HG03342 (cell line): ENCODE results near the gene HIKESHI.

ENCODE experiments used
- ATAC-seq: cut with Tn5 transposase; IDR thresholded peaks from one replicate; pipeline ENCODE4 v1.9.1; 2021; ENCODE audit warnings: mild to moderate bottlenecking, moderate library complexity; ENCODE audit not compliant: unreplicated experiment

Gene HIKESHI

DNA sequence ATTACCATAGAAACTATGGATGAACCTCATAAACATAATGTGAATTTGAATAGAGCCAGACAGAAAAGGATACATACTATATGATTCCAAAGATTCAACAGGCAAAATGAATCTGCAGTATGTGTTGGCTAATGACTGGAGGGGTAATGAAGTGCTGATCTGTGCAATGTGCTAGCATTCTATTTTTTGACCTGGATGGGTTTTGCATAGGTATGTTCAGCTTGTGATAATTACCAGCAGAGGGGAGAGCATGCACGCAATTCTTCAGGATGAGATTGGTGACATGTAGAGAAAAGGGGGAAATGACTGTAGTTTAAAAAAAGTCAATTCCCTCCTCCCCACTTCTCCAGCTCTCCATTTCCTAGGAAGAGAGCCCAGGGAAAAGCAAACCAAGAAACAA is 72.0 kb downstream of the HIKESHI start:
- ATAC-seq: no peak

- no peak for ATAC-seq
Observed at GRCh38 chr11:86374586-86374985, 72.5 kb downstream of the HIKESHI start, which contains the start of gene CCDC81. TSS of gene CCDC81 (plus strand) at chr11:86374887. CDS start at chr11:86375164, 277 bp downstream.

GRCh38 chr11:86377972-86378371 is 75.9 kb downstream of the HIKESHI start:
- ATAC-seq: no peak

DNA sequence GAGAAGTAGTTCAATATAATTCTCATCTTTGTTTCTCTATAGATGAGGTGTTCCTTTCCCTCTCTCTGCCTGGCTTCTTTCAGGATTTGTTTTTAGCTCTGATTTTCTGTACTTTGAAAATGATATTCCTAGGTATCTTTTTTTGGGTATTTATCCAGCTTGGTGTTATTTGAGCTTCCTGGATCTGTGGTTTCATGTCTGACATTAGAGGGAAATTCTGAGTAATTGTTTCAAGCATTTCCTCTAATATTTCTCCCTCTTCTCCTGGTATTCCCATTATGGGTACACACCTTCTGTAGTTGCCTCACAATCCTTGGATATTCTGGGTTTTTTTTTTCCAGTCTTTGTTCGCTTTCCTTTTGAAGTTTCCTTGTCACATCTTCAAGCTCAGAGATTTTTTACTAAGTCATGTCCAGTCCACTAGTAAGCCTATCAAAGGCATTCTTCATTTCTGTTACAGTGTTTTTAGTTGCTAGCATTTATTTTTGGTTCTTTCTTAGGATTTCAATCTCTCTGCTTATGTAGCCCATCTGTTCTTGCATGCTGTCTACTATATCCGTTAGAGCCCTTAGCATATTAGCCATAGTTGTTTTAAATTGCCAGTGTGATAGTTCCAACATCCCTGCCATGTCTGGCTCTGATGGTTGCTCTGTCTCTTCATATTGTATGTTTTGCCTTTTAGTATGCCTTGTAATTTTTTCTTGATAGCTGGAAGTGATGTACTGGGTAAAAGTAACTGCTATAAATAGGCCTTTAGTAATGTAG is 78.4 kb downstream of the HIKESHI start:
- no peak for ATAC-seq

- ATAC-seq: no peak
Observed at GRCh38 chr11:86383041-86383955, 81.3 kb downstream of the HIKESHI start.

- no peak for ATAC-seq
Observed at GRCh38 chr11:86386283-86386682, 84.2 kb downstream of the HIKESHI start.

DNA sequence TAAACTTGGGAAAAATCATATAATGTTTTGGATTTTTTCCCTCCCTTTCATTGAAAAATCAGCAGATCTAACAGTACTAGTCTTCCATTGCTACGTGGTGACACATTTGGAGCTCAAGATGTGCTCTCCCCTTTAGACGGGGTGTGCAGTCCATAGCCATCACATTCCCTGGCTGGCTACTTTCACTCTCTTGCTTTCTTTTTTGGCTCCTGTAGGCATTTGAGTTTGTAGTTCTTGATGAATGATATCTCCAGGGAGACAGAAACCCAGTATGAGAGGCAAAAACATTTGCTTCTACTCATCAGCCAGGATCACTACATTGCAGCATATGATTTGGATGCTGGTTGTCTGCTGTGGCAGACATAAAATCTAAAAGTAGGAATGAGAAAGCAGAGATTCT is 84.7 kb downstream of the HIKESHI start:
- no peak for ATAC-seq

GRCh38 chr11:86388198-86388597 is 86.2 kb downstream of the HIKESHI start:
- no peak for ATAC-seq

- ATAC-seq: no peak
Observed at GRCh38 chr11:86390487-86390886, 88.4 kb downstream of the HIKESHI start.

DNA sequence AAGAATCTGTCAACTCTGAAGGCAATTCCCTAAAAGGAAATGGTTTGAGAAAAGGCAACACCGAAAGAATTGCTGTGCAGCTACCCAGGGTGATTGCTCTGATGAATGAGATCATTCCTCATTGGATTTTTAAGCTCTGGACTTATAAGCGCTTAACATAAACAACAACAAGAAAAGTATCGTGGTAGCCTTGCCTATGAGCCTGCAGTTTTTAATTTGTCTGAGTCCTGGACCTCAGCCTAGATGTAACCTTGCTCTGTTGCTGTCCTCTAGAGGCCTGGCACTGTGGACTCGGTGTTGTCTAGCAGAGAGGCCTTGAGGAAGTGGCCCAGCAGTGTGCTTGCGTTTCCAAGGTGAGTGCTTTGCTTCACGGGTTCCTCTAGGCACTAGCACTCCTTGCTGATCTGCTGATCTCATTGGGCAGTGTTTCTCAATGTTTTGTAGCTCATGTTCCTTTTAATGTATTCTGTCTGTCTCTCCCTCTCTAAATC is 93.1 kb downstream of the HIKESHI start:
- ATAC-seq: no peak
